GM21619 (cell line): ENCODE data around the gene RSRC1.
A peak's percentile ranks its signal among the peaks of the same experiment; 100 is the strongest.
"Not testable (repeated sequence)": the region's sequence is repeated elsewhere in the genome, so short reads cannot be mapped to it uniquely, and the experiment has no call there.

ENCODE experiments used
- ATAC-seq: cut with Tn5 transposase; IDR thresholded peaks from one replicate; pipeline ENCODE4 v1.9.1; 2021; ENCODE audit not compliant: unreplicated experiment

Gene RSRC1

GRCh38 chr3:158384019-158384418 is 274.1 kb downstream of the RSRC1 start:
- ATAC-seq, result peak; percentile 81

- ATAC-seq, result no peak
Measured at GRCh38 chr3:158395421-158395820, 285.5 kb downstream of the RSRC1 start.

- no peak for ATAC-seq
Measured at GRCh38 chr3:158402590-158402989, 292.7 kb downstream of the RSRC1 start.

GRCh38 chr3:158403013-158403412 is 293.1 kb downstream of the RSRC1 start:
- ATAC-seq, result no peak

- ATAC-seq, result no peak
Measured at GRCh38 chr3:158404131-158404718, 294.3 kb downstream of the RSRC1 start.

- no peak for ATAC-seq
Measured at GRCh38 chr3:158405507-158405906, 295.6 kb downstream of the RSRC1 start.

GRCh38 chr3:158407844-158408517 is 298.1 kb downstream of the RSRC1 start:
- no peak for ATAC-seq

GRCh38 chr3:158408518-158408897 is 298.6 kb downstream of the RSRC1 start:
- not testable (repeated sequence) for ATAC-seq

- ATAC-seq, result no peak
Measured at GRCh38 chr3:158418035-158418434, 308.1 kb downstream of the RSRC1 start.

GRCh38 chr3:158419820-158420653 is 310.1 kb downstream of the RSRC1 start:
- ATAC-seq, result no peak

GRCh38 chr3:158420654-158421396 is 310.9 kb downstream of the RSRC1 start:
- peak; percentile 96 for ATAC-seq

GRCh38 chr3:158430448-158430847 is 320.6 kb downstream of the RSRC1 start:
- ATAC-seq, result no peak

GRCh38 chr3:158430968-158431367 is 321.1 kb downstream of the RSRC1 start:
- ATAC-seq, result no peak

GRCh38 chr3:158431829-158432228 is 321.9 kb downstream of the RSRC1 start:
- no peak for ATAC-seq

GRCh38 chr3:158434412-158435038 is 324.6 kb downstream of the RSRC1 start:
- ATAC-seq, result peak; percentile 92

- ATAC-seq, result peak; percentile 93
Measured at GRCh38 chr3:158443632-158444031, 333.7 kb downstream of the RSRC1 start.

- no peak for ATAC-seq
Measured at GRCh38 chr3:158447408-158447807, 337.5 kb downstream of the RSRC1 start.

GRCh38 chr3:158451405-158452055 is 341.6 kb downstream of the RSRC1 start:
- ATAC-seq, result no peak

- no peak for ATAC-seq
Measured at GRCh38 chr3:158452334-158452733, 342.4 kb downstream of the RSRC1 start.

GRCh38 chr3:158453004-158453403 is 343.1 kb downstream of the RSRC1 start:
- no peak for ATAC-seq
